ENCODE results near the gene TNFRSF25.

TNFRSF25 gene

DNA sequence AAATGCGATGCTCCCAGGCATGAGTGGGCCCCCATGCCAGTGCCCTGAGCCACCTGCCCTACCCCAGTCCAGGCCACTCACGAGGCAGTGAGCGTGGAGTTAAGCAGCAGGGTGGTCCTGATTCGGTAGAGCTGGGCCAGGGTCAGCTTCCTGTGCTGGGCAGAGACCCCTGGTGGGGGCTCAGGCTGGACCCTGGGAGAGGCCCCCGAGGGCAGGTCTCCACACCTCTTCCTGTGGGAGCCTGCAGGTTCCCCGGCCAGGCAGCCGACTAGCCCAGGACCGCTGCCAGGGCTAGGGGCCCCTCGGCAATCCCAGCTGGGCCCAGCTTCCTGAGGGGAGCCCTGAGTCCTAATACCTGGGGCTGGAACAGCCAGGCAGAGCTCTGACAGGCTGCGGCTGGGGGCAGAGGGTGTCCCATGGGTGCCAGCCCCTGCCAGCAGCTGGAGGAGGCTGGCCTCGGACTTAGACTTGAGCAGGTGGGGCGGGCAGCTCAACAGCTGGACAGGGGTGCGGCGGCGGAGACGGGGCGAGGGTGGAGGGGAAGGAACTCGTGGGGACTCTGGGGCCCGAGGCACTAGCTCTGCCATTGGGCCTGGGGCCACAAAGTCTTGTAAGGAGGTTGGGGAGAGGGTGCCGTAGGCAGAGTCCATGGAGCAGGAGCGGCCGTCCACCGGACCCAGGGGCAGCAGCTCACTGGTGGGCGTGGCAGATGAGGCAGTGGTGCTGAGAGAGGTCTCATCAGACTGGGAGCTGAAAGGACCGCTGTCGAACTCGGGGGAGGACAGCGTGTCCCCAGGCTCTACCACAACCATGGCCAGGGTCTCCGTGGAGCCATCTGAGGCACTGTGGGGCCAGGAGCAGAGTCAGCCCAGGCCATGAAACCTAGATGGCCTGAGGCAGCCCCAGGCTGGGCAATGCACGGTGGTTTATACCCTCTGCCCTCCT lies 2.0 kb upstream of the TNFRSF25 start:
- no peak for FAIRE-seq
- no peak for DNase-seq (ENCODE audit: insufficient read length, low spot score)
- TF ChIP-seq CTCF (IDR thresholded peaks at IDR 0.05; ENCODE audit: insufficient read depth, missing control alignments): no peak

- TF ChIP-seq CTCF (IDR thresholded peaks at IDR 0.05; ENCODE audit: insufficient read depth, missing control alignments): no peak
- FAIRE-seq (no peak), DNase-seq (ENCODE audit: insufficient read length, low spot score) (no peak)
Observed at GRCh38 chr1:6467224-6467623, 1.3 kb upstream of the TNFRSF25 start.

GRCh38 chr1:6466751-6467150 lies 778 bp upstream of the TNFRSF25 start:
- FAIRE-seq: no peak
- TF ChIP-seq CTCF (IDR thresholded peaks at IDR 0.05; ENCODE audit: insufficient read depth, missing control alignments): no peak
- DNase-seq (ENCODE audit: insufficient read length, low spot score): no peak

GRCh38 chr1:6465461-6466005 lies 440 bp downstream of the TNFRSF25 start:
- TF ChIP-seq CTCF (IDR thresholded peaks at IDR 0.05; ENCODE audit: insufficient read depth, missing control alignments): no peak
- no peak for FAIRE-seq
- no peak for DNase-seq (ENCODE audit: insufficient read length, low spot score)

- TF ChIP-seq CTCF (IDR thresholded peaks at IDR 0.05; ENCODE audit: insufficient read depth, missing control alignments): no peak
- FAIRE-seq: no peak
- DNase-seq (ENCODE audit: insufficient read length, low spot score): no peak
Observed at GRCh38 chr1:6464915-6465314, 1.1 kb downstream of the TNFRSF25 start.

DNA sequence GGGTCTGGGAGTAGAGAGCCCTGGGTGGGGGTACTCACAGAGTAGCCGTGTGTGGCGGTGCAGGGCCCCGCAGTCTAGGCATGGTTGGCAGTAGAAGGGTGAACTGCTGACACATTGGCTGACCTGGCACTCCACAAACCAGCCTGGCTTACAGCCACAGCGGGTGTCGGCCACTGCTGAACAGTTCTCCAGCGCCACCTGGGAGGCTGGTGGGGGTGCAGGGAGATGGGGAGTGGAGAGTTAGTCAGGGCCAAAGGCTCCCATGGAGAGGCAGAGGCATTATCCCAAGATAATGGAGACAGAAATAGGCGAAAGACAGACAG lies 1.5 kb downstream of the TNFRSF25 start:
- no peak for TF ChIP-seq CTCF (IDR thresholded peaks at IDR 0.05; ENCODE audit: insufficient read depth, missing control alignments)
- FAIRE-seq (no peak), DNase-seq (ENCODE audit: insufficient read length, low spot score) (no peak)

DNA sequence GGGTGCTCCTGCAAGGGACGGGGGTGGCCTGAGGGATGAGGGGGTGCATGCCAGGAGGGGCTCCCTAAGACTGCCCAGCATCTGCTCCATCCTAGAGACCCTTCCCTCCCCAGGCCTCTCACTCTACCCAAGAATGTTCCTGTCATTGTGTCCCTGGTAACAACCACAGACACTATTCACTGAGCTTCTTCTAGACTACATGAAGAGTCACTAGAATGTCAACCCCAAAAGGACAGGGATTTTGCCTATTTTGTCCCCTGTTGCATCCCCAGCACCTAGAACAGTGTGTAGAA lies 2.9 kb downstream of the TNFRSF25 start:
- no peak for DNase-seq (ENCODE audit: insufficient read length, low spot score)
- TF ChIP-seq CTCF (IDR thresholded peaks at IDR 0.05; ENCODE audit: insufficient read depth, missing control alignments): no peak
- no peak for FAIRE-seq
